A549 (cell line): ENCODE measurements around the gene PDE6C.

ENCODE experiments used
- CEBPB ChIP-seq, 2 experiments: fragments of >200 bp in 1 of 2; sonication (Bioruptor Twin) in 1 of 2; formaldehyde crosslinking in 1 of 2; IDR thresholded peaks; 2 replicates each; pipeline ENCODE4 v1.6.1; 2012 to 2016
- CTCF ChIP-seq: fragments of >200 bp; sonication (Bioruptor Twin); formaldehyde crosslinking; IDR thresholded peaks from 3 replicates; pipeline ENCODE4 v1.5.1; 2016
- EP300 ChIP-seq, 2 experiments: fragments of >200 bp; sonication (Bioruptor Twin); formaldehyde crosslinking; IDR thresholded peaks; 2 replicates in 1 of 2; 3 replicates in 1 of 2; pipeline ENCODE4 v1.6.1; 2016 to 2017
- KDM1A ChIP-seq: fragments of 200-600 bp; sonication (generic); IDR thresholded peaks from 2 replicates; pipeline ENCODE4 v1.6.1; 2016; ENCODE audit warnings: low read depth, mild to moderate bottlenecking
- NFE2L2 ChIP-seq: fragments of 150-350 bp; conservative IDR thresholded peaks from 2 replicates; pipeline ENCODE4 v1.6.1; 2014; ENCODE audit warnings: low read length
- NPAS2 ChIP-seq: fragments of 250-450 bp; sonication (Bioruptor Pico); IDR thresholded peaks from 2 replicates; pipeline ENCODE4 v1.8.0; 2022; ENCODE audit warnings: mild to moderate bottlenecking, moderate library complexity, borderline replicate concordance
- PBX3 ChIP-seq: IDR thresholded peaks from 2 replicates; pipeline ENCODE4 v1.6.1; 2012
- POLR2A ChIP-seq: IDR thresholded peaks from 2 replicates; pipeline ENCODE4 v1.6.1; 2012; ENCODE audit warnings: mild to moderate bottlenecking, low read length
- RAD21 ChIP-seq, 2 experiments: fragments of >200 bp in 1 of 2; sonication (Bioruptor Twin) in 1 of 2; formaldehyde crosslinking in 1 of 2; IDR thresholded peaks in 1 of 2; conservative IDR thresholded peaks in 1 of 2; 2 replicates in 1 of 2; 3 replicates in 1 of 2; pipeline ENCODE4 v1.6.1; 2012 to 2018; ENCODE audit warnings: inconsistent platforms in 1 of 2
- REST ChIP-seq: fragments of 200-600 bp; sonication (generic); IDR thresholded peaks from 2 replicates; pipeline ENCODE4 v1.6.1; 2016; ENCODE audit warnings: antibody characterized with exemption, mild to moderate bottlenecking, moderate library complexity
- USF2 ChIP-seq: fragments of 450-650 bp; IDR thresholded peaks from 2 replicates; pipeline ENCODE4 v1.6.1; 2014; ENCODE audit warnings: antibody characterized with exemption
- ZFP36 ChIP-seq: fragments of 450-650 bp; IDR thresholded peaks from 2 replicates; pipeline ENCODE4 v1.6.1; 2014; ENCODE audit warnings: borderline replicate concordance; ENCODE audit not compliant: partially characterized antibody
- TF ChIP-seq, protein P1 (sequence below): IDR thresholded peaks from 2 replicates; pipeline ENCODE4 v1.6.1; 2012

GRCh38 chr10:93654201-93654600, 41.9 kb downstream of the PDE6C start:
- TF ChIP-seq USF2 (no peak), CTCF (no peak), RAD21 (conservative IDR thresholded peaks at IDR 0.05 in 1 of 2, IDR thresholded peaks at IDR 0.05 in 1 of 2) (no peak), REST (no peak), EP300 (IDR thresholded peaks at IDR 0.05) (no peak), NFE2L2 (no peak), POLR2A (no peak), KDM1A (no peak), CEBPB (IDR thresholded peaks at IDR 0.05) (no peak), ZFP36 (no peak), PBX3 (no peak), NPAS2 (no peak)
- TF ChIP-seq, protein P1, sequence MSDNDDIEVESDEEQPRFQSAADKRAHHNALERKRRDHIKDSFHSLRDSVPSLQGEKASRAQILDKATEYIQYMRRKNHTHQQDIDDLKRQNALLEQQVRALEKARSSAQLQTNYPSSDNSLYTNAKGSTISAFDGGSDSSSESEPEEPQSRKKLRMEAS = no peak
